Sigmoid colon (tissue), 4 donors: ENCODE results near the gene ATOH8.

ENCODE experiments used
- CTCF ChIP-seq, 4 experiments: fragments of 450-650 bp in 3 of 4; fragments of 200-600 bp in 1 of 4; IDR thresholded peaks; one replicate each; pipeline ENCODE4 v1.5.1; 2016 to 2019; ENCODE audit warnings: antibody characterized with exemption in 4 of 4, mild to moderate bottlenecking in 3 of 4, moderate library complexity in 2 of 4
- EP300 ChIP-seq, 4 donors: sonication (generic); formaldehyde crosslinking; IDR thresholded peaks; one replicate each; pipeline ENCODE4 v1.6.1; 2017; ENCODE audit warnings: antibody characterized with exemption in 4 of 4
- POLR2A ChIP-seq, 2 donors: fragments of 450-650 bp; IDR thresholded peaks; one replicate each; pipeline ENCODE4 v1.6.1; 2016; ENCODE audit warnings: antibody characterized with exemption in 2 of 2, mild to moderate bottlenecking in 2 of 2, moderate library complexity in 2 of 2
- POLR2AphosphoS5 ChIP-seq, 4 donors: sonication (generic); formaldehyde crosslinking; IDR thresholded peaks; one replicate each; pipeline ENCODE4 v1.6.1; 2017; ENCODE audit warnings: antibody characterized with exemption in 4 of 4

- TF ChIP-seq CTCF (IDR thresholded peaks at IDR 0.05) (no peak), POLR2A (IDR thresholded peaks at IDR 0.05) (no peak), EP300 (IDR thresholded peaks at IDR 0.05) (peak in 1 of 4 donors; percentile 34), POLR2AphosphoS5 (IDR thresholded peaks at IDR 0.05) (peak; percentile 47 to 84 (median 79))
These were observed 18.7 kb upstream of the ATOH8 start for GRCh38 chr2:85734942-85735608.
